ENCODE measurements around the gene ZYX. TPM values are rescaled to one million over a fixed set of nuclear protein-coding genes. Genes with fewer than 3 reads are reported as not detected.

The ZYX gene
- total RNA-seq, 1 experiment from 2014 or later: 132 TPM

DNA sequence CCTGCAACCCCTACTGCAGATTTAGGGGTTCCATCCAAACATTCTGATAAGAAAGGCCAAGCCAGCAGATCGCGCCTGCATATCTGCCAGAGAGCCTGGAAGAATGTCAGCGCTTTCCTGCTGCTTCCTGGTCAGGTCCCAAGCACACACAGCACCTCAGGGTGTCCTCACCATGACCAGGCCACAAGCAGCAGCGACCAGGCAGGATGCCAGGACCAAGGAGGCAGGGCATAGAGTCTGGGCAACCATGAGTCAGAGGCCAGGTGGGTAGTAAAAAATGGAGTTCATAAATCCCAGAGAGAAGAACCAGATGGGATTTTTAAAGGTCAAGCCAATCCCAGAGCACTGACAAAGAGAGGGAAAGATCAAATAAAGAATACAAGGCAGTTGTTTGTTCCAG lies 13.2 kb upstream of the ZYX start:
- Histone ChIP-seq H3K27me3 (replicated peaks; ENCODE audit: insufficient read depth, low read depth, low read length, poor library complexity) (peaks cover 30% of the 10 kb centered on the region), H3K9me3 (ENCODE audit: low read depth, low read length, poor library complexity, severe bottlenecking) (no peaks in the 10 kb centered on the region), H3K27ac (ENCODE audit: low read depth, low read length, poor library complexity, severe bottlenecking) (no peak overlapping the region), H3K4me1 (ENCODE audit: insufficient read depth, low read length, poor library complexity, severe bottlenecking) (peaks cover 7% of the 10 kb centered on the region), H3K36me3 (ENCODE audit: insufficient read depth, low read length, poor library complexity, severe bottlenecking) (no peaks in the 10 kb centered on the region), H3K4me3 (ENCODE audit: low read depth, low read length, poor library complexity, severe bottlenecking) (no peak overlapping the region)
- ChIA-PET POLR2A (ENCODE audit: low non-redundant PET) (no interaction called here), CTCF (no interaction called here)
- intact Hi-C loops (cut with micrococcal nuclease; ENCODE audit: unreplicated experiment): no loop called here
- no peak for TF ChIP-seq EZH2 (IDR thresholded peaks at IDR 0.05; ENCODE audit: borderline replicate concordance, low read depth, low read length, poor library complexity, severe bottlenecking)
- TF ChIP-seq, protein P1, sequence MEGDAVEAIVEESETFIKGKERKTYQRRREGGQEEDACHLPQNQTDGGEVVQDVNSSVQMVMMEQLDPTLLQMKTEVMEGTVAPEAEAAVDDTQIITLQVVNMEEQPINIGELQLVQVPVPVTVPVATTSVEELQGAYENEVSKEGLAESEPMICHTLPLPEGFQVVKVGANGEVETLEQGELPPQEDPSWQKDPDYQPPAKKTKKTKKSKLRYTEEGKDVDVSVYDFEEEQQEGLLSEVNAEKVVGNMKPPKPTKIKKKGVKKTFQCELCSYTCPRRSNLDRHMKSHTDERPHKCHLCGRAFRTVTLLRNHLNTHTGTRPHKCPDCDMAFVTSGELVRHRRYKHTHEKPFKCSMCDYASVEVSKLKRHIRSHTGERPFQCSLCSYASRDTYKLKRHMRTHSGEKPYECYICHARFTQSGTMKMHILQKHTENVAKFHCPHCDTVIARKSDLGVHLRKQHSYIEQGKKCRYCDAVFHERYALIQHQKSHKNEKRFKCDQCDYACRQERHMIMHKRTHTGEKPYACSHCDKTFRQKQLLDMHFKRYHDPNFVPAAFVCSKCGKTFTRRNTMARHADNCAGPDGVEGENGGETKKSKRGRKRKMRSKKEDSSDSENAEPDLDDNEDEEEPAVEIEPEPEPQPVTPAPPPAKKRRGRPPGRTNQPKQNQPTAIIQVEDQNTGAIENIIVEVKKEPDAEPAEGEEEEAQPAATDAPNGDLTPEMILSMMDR (conservative IDR thresholded peaks at IDR 0.05; ENCODE audit: low read depth, low read length): no peak
- no peak for DNase-seq (ENCODE audit: low spot score)
- no TSS peak for BruUV-seq (replicated peaks)

DNA sequence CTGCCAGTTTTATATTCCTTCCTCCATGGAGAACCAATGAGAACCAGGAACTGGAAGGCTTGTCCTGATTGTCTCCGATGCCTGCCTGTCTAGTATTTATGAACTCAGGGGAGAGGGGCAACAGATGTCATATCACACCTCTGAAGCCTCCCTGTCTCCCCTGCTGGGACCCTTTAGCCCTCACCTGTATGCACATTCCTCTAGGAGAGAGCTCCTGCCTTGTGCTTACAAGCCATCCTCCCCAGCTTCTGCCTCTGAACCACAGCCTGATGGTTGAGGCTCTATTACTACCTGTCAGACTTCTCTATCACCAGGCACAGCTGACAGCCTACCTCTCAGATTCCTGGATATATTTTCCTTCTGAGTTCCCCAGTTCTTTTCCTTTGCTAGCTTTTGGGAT lies 12.8 kb upstream of the ZYX start:
- POLR2A ChIA-PET (ENCODE audit: low non-redundant PET): no interaction called here

DNA sequence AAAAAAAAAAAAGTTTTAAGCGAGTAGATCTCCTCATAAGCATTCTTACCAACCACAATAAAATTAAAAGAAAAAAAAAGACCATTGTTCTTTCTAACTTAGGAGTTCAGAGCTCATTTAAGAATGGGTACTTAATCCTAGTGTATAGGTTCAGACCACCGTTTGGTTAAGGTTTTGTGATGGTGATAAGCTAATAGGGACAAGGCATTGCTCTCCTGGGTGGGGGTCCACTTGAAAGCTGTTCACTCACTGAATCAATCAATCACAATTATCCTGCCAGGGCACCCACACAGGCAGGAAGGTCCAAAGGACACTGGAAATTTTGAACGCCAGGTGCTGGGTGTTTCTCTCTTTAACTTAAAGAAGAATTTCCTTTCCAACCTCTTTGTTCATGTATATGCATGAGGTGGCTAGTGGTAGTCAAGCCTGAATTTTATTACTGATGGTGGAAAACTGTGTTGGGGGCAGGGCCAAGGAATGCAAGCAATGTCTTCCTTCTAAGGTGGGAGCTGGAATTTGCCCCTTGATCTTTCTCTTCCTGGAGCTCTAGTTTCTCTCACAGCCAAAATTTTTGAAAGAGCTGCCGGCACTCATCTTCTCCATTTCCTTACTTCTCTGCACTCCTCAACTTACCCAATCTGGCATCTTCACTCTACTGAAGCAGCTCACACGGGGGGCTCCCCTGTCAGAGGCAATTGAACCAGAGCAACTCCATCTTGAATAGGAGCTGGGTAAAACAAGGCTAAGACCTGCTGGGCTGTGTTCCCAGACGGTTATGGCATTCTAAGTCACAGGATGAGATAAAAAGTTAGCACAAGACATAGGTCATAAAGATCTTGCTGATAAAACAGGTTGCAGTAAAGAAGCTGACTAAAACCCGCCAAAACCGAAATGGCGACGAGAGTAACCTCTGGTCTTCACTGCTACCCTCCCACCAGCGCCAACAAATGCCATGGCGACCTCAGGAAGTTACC lies 11.2 kb upstream of the ZYX start:
- POLR2A ChIA-PET (ENCODE audit: low non-redundant PET): no interaction called here
- no peaks in the 10 kb centered on the region for H3K9me3 ChIP-seq (ENCODE audit: low read depth, low read length, poor library complexity, severe bottlenecking)
- intact Hi-C loops (cut with micrococcal nuclease; ENCODE audit: unreplicated experiment): no loop called here
- DNase-seq (ENCODE audit: low spot score): no peak
- CTCF ChIA-PET: interaction anchor here (0.6 kb wide), 1 partner anchor 46 kb away, joined by 9 read pairs; no protein-coding TSS in a partner anchor
- H3K4me3 ChIP-seq (ENCODE audit: low read depth, low read length, poor library complexity, severe bottlenecking): no peak overlapping the region
- BruUV-seq (replicated peaks): no TSS peak
- TF ChIP-seq EZH2 (IDR thresholded peaks at IDR 0.05; ENCODE audit: borderline replicate concordance, low read depth, low read length, poor library complexity, severe bottlenecking): no peak
- TF ChIP-seq, protein P1 (conservative IDR thresholded peaks at IDR 0.05; ENCODE audit: low read depth, low read length): no peak
- H3K27me3 ChIP-seq (replicated peaks; ENCODE audit: insufficient read depth, low read depth, low read length, poor library complexity): peaks cover 10% of the 10 kb centered on the region
- no peak overlapping the region for H3K27ac ChIP-seq (ENCODE audit: low read depth, low read length, poor library complexity, severe bottlenecking)
- H3K4me1 ChIP-seq (ENCODE audit: insufficient read depth, low read length, poor library complexity, severe bottlenecking): peaks cover 7% of the 10 kb centered on the region
- H3K36me3 ChIP-seq (ENCODE audit: insufficient read depth, low read length, poor library complexity, severe bottlenecking): no peaks in the 10 kb centered on the region

More for the DNA sequence above, 12.8 kb upstream of the ZYX start:
- DNase-seq (ENCODE audit: low spot score): no peak
- no peak overlapping the region for H3K4me3 ChIP-seq (ENCODE audit: low read depth, low read length, poor library complexity, severe bottlenecking)
- TF ChIP-seq EZH2 (IDR thresholded peaks at IDR 0.05; ENCODE audit: borderline replicate concordance, low read depth, low read length, poor library complexity, severe bottlenecking): no peak
- CTCF ChIA-PET: interaction anchor here (0.6 kb wide), 1 partner anchor 35 kb away, joined by 5 read pairs; no protein-coding TSS in a partner anchor
- H3K27ac ChIP-seq (ENCODE audit: low read depth, low read length, poor library complexity, severe bottlenecking): no peak overlapping the region
- intact Hi-C loops (cut with micrococcal nuclease; ENCODE audit: unreplicated experiment): no loop called here
- H3K27me3 ChIP-seq (replicated peaks; ENCODE audit: insufficient read depth, low read depth, low read length, poor library complexity): peaks cover 26% of the 10 kb centered on the region
- no TSS peak for BruUV-seq (replicated peaks)
- H3K36me3 ChIP-seq (ENCODE audit: insufficient read depth, low read length, poor library complexity, severe bottlenecking): no peaks in the 10 kb centered on the region
- H3K9me3 ChIP-seq (ENCODE audit: low read depth, low read length, poor library complexity, severe bottlenecking): no peaks in the 10 kb centered on the region
- peaks cover 7% of the 10 kb centered on the region for H3K4me1 ChIP-seq (ENCODE audit: insufficient read depth, low read length, poor library complexity, severe bottlenecking)

Measured in A673 (cell line).